Effector memory CD4-positive, alpha-beta T cell (primary cell): ENCODE results near the gene AQP12A.

Source experiments
- DNase-seq, 3 donors: peaks; one replicate each; pipeline ENCODE4 v3.0.0-alpha.2; 2020
- H3K27ac ChIP-seq: 2 replicates; pipeline ENCODE4 v1.7.0; 2013; ENCODE audit warnings: mild to moderate bottlenecking, low read length, moderate library complexity; ENCODE audit not compliant: insufficient read depth, poor library complexity, severe bottlenecking
- H3K27me3 ChIP-seq: replicated peaks from 2 replicates; pipeline ENCODE4 v1.7.0; 2013; ENCODE audit warnings: mild to moderate bottlenecking, low read length; ENCODE audit not compliant: insufficient read depth, control insufficient read depth, poor library complexity, severe bottlenecking
- H3K36me3 ChIP-seq: 2 replicates; pipeline ENCODE4 v1.7.0; 2013; ENCODE audit warnings: mild to moderate bottlenecking, low read length, moderate library complexity; ENCODE audit not compliant: control insufficient read depth, insufficient read depth
- H3K4me1 ChIP-seq: 2 replicates; pipeline ENCODE4 v1.7.0; 2013; ENCODE audit warnings: low read length, mild to moderate bottlenecking; ENCODE audit not compliant: control insufficient read depth, insufficient read depth, poor library complexity, severe bottlenecking
- H3K4me3 ChIP-seq: 2 replicates; pipeline ENCODE4 v1.7.0; 2013; ENCODE audit warnings: low read length, low read depth, mild to moderate bottlenecking; ENCODE audit not compliant: insufficient read depth, poor library complexity, severe bottlenecking
- H3K9me3 ChIP-seq: 2 replicates; pipeline ENCODE4 v1.7.0; 2013; ENCODE audit warnings: mild to moderate bottlenecking, low read length, moderate library complexity; ENCODE audit not compliant: control insufficient read depth

The AQP12A gene

GRCh38 chr2:240707043-240707756 is 15.5 kb downstream of the AQP12A start:
- Histone ChIP-seq H3K27ac (no peak overlapping the region), H3K4me1 (peaks cover 14% of the 10 kb centered on the region), H3K36me3 (no peaks in the 10 kb centered on the region), H3K9me3 (no peaks in the 10 kb centered on the region), H3K27me3 (no peaks in the 10 kb centered on the region), H3K4me3 (no peak overlapping the region)
- no peak for DNase-seq

- Histone ChIP-seq H3K27me3 (no peaks in the 10 kb centered on the region), H3K9me3 (no peaks in the 10 kb centered on the region)
- no peak for DNase-seq
Observed at GRCh38 chr2:240707821-240708220, 16.2 kb downstream of the AQP12A start.

GRCh38 chr2:240708457-240708856 is 16.8 kb downstream of the AQP12A start:
- no peak overlapping the region for H3K27ac ChIP-seq
- H3K9me3 ChIP-seq, result no peaks in the 10 kb centered on the region
- H3K36me3 ChIP-seq, result no peaks in the 10 kb centered on the region
- peaks cover 14% of the 10 kb centered on the region for H3K4me1 ChIP-seq
- H3K27me3 ChIP-seq, result no peaks in the 10 kb centered on the region
- no peak overlapping the region for H3K4me3 ChIP-seq
- no peak for DNase-seq

More at GRCh38 chr2:240707821-240708220, 16.2 kb downstream of the AQP12A start:
- Histone ChIP-seq H3K36me3 (no peaks in the 10 kb centered on the region), H3K4me1 (peaks cover 14% of the 10 kb centered on the region), H3K4me3 (no peak overlapping the region), H3K27ac (no peak overlapping the region)

DNA sequence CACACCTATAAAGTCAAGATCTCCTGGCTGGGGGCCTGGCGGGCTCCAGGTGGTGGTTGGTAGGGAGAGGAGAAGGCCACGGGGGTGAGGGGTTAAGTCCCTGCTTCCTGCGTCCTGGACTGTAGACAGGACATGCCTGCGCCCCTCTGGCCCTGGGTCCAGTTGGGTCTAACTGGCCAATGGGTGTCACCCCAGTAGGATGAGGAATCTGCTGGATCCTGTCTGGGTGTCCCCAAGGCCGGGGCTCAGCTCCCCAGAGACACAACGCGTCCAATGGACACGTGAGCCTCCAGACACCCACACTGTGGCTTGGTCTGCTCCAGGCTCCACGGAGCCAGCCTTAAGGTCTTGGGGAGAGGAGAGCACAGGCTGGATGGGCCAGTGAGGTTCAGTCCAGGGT is 19.6 kb downstream of the AQP12A start:
- no peak for DNase-seq
- Histone ChIP-seq H3K4me3 (no peak overlapping the region), H3K9me3 (no peaks in the 10 kb centered on the region), H3K27ac (no peak overlapping the region), H3K27me3 (no peaks in the 10 kb centered on the region), H3K4me1 (no peaks in the 10 kb centered on the region), H3K36me3 (no peaks in the 10 kb centered on the region)

- Histone ChIP-seq H3K27ac (no peak overlapping the region), H3K4me1 (no peaks in the 10 kb centered on the region), H3K4me3 (no peak overlapping the region), H3K36me3 (no peaks in the 10 kb centered on the region), H3K27me3 (no peaks in the 10 kb centered on the region), H3K9me3 (no peaks in the 10 kb centered on the region)
- no peak for DNase-seq
Observed at GRCh38 chr2:240711701-240712100, 20.0 kb downstream of the AQP12A start.

DNA sequence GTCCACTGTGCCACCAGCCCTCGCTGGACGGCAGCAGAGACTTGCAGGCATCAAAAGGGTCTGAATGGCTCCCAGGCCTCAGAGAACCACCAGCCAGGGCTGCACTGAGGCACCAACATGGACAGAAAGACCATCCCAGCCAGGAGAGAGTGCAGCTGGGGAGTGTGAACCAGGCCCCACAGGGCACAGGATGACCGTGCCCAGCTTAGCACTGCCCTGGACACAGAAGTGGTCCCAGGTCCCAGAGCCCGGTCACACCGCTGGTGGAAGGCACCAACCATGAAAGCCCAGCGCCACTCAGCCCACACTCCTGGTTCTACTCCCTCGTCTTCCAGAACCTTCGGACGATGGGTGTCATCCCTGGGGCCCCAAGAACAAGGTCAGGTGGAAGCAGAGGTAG is 20.5 kb downstream of the AQP12A start:
- no peaks in the 10 kb centered on the region for H3K27me3 ChIP-seq
- H3K4me1 ChIP-seq, result no peaks in the 10 kb centered on the region
- H3K9me3 ChIP-seq, result no peaks in the 10 kb centered on the region
- no peaks in the 10 kb centered on the region for H3K36me3 ChIP-seq
- no peak overlapping the region for H3K27ac ChIP-seq
- no peak for DNase-seq
- H3K4me3 ChIP-seq, result no peak overlapping the region

- H3K27me3 ChIP-seq, result no peaks in the 10 kb centered on the region
- no peak for DNase-seq
- no peaks in the 10 kb centered on the region for H3K36me3 ChIP-seq
- H3K4me1 ChIP-seq, result no peaks in the 10 kb centered on the region
- no peaks in the 10 kb centered on the region for H3K9me3 ChIP-seq
- H3K27ac ChIP-seq, result no peak overlapping the region
- H3K4me3 ChIP-seq, result no peak overlapping the region
Observed at GRCh38 chr2:240713071-240713927, 21.6 kb downstream of the AQP12A start.

- Histone ChIP-seq H3K4me1 (no peaks in the 10 kb centered on the region), H3K27ac (no peak overlapping the region), H3K27me3 (no peaks in the 10 kb centered on the region), H3K36me3 (no peaks in the 10 kb centered on the region), H3K4me3 (no peak overlapping the region), H3K9me3 (no peaks in the 10 kb centered on the region)
- DNase-seq, result no peak
Observed at GRCh38 chr2:240713928-240714746, 22.5 kb downstream of the AQP12A start.

- H3K36me3 ChIP-seq, result no peaks in the 10 kb centered on the region
- no peaks in the 10 kb centered on the region for H3K9me3 ChIP-seq
- H3K27me3 ChIP-seq, result no peaks in the 10 kb centered on the region
- no peaks in the 10 kb centered on the region for H3K4me1 ChIP-seq
- no peak for DNase-seq
- no peak overlapping the region for H3K4me3 ChIP-seq
- no peak overlapping the region for H3K27ac ChIP-seq
Observed at GRCh38 chr2:240714747-240715725, 23.4 kb downstream of the AQP12A start.
